Cardiac septum (tissue), 1 donor: Measurements from ENCODE around the gene RPL4. TPM values are rescaled to one million over a fixed set of nuclear protein-coding genes. Genes with fewer than 3 reads are reported as not detected.
"Not testable (repeated sequence)": the region's sequence is repeated elsewhere in the genome, so short reads cannot be mapped to it uniquely, and the experiment has no call there.

Source experiments
- DNase-seq: peaks from one replicate; pipeline ENCODE4 v3.0.0-alpha.2; 2020; ENCODE audit warnings: low spot score
- intact Hi-C: fragments of 100-400 bp; cut with DNase I; formaldehyde crosslinking; loops from one replicate; pipeline ENCODE4 v1.14.0; 2022
- microRNA-seq: library from miRNA; unstranded; fragments of <30 nt; microRNA quantifications from one replicate; pipeline ENCODE4 v1.2.0, GENCODE V29; 2020
- total RNA-seq: library from RNA; stranded (reverse); fragmentation: NEBNext Ultra II Directional; extraction: Animal tissue kit (Norgen Biotek cat#: 25700); gene quantifications from one replicate; pipeline ENCODE4 v1.2.1, GENCODE V29; 2021
- donor health status: DM: no; HTN: no; CAD: no.

Gene RPL4
- total RNA-seq, 1 donor from 2014 or later = 1,100 TPM

DNA sequence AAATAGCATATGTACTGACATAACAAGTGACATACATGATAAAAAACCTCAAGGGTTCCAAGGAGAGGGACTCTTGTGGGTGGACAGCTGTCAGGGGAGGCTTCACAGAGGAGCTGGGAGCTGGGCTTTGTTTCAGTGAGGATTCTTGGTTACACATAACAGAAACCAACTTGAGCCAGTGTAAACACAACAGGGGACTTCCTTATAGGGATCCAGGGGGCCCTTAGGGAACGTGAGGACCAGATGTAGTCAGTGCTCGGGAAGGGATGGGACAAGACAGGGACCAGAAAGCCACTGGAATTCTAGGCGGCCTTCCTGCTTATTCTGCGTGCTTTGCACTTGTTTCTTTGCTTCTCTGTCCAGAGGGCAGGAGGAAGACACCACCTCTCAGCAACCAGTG is 42.0 kb downstream of the RPL4 start:
- intact Hi-C loops = no loop called here
- DNase-seq = no peak

DNA sequence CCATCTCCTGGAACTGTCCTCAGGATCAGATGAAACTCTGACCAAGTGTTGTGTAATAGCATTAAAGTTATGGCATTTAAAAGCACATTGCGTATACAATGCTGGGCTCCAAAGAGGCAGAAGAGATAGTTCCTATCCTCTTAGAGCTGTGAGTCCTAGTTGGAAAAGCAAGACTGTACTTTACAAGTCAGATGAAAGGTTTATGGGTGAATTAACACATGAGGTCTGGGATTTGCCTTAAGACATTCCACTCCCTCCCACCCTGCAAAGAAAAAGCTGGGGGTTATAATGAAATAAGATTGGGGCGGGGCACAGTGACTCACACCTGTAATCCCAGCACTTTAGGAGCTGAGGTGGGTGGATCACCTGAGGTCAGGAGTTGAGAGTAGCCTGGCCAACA is 42.7 kb downstream of the RPL4 start:
- intact Hi-C loops = no loop called here
- no peak for DNase-seq

DNA sequence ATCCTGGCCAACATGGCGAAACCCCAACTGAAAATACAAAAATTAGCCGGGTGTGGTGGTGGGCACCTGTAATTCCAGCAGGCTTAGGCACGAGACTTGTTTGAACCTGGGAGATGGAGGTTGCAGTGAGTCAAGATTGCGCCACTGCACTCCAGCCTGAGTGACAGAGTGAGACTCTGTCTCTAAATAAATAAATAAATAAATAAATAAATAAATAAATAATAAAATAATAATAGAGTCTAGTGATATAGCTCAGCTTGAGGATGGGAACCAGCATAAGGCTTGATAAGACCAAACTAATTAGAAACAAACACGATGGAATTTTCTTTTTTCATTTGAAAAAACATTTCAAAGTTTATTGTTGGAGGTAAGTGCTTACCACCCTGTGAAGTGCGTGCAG is 43.4 kb downstream of the RPL4 start:
- intact Hi-C loops, DNase-seq: not testable (repeated sequence)

DNA sequence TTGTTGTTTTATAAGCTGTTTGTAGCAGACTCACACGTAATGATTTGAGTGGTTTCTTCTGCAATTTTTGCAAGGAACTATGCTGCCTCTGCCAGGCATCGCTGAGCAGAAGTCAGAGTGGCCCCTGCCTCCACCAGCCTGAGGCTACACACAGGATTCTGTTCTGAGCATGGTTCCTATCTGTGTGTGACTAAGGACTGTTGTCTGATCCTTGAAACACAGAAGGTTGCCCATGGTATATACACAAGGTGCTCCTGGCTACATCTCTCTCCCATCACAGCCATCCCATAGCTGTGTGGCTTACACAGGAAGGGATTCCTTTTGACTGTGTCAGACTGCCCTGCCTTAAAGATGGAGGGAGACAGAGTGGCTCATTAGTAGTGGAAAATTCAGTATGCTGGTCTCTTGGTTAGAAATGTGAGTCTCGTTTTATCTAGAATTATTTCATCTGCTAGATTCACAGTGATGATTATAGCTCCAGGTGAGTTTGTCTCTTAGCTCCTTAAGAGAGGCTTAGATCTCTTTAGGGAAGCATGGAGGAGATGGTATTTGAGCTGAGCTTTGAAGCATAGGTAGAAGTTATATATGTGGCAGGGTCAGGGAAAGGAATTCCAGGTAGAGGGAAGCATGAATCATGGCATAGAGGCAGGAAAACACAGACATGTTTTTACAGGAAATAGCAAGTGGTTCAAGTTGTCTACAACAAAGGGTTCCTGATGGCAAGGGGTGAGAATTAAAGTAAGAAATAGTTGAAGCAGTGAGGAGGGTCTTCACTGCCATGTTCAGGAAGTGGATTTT is 44.6 kb downstream of the RPL4 start:
- intact Hi-C loops = no loop called here
- DNase-seq = no peak

DNA sequence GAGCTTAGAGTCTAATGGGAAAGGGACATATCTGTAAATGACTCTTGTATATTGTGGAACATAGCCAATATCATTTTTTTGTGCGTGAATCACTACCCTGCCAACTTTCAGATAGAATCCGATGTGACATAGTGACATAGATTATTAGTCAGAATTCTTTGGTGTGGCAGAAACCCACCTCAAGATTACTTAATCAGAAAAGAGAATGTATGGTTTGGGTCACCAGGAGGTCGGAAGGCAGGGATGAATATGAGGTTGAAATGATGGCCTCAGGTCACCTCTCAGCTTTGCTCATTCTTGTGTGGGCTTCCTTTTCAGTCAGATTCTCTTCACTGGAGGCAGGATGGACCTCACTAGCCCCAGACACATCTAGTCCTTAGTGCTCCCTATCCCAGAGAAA is 48.4 kb downstream of the RPL4 start:
- no peak for DNase-seq
- intact Hi-C loops = no loop called here

DNA sequence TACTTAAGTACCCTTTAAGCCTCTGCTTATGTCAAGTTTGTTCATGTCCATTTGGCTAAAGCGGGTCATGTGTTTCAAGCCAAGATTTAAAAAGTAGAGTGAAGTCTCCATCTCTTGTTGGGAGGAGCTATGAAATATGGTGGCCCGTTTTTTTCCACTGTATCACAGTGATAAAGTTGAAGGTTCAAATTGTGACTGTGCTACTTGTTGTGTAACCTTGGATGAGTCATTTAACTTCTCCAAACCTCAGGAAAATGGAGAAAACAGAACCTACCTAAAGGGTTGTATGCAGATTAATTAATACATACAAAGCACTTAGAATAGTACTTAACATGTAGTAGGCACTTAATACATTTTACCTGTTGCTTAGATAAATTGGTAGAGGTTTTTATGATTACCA is 50.5 kb downstream of the RPL4 start:
- DNase-seq = no peak
- intact Hi-C loops = no loop called here

DNA sequence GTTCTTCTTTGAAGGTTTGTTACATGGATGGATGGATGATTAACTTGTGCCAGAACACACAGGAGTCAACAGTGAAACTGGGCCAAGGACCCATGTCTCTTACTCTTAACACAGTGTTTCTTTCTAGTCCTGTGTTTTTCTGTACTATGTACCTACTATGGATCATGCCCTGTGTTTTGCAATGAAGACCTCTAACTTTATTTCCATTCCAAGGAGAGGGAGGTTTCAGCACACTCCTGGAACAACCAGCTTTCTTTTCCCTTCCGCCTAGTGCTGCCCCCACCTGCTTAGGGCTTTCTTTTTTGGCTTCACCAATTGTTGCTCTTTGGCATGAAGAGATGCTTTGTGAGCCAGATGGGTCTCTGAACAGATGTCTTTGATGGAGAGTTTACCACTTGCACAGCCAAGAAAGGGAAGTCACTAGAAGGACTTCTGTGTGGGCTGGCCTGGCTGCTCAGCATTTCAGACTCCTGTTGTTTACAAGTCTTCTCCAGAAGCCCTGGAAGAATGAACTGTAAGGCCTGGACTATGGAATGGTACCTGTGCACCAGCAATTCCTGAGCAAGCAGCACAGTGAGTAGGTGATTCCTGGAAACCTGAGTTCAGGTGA is 51.6 kb downstream of the RPL4 start:
- intact Hi-C loops = no loop called here
- DNase-seq = no peak

DNA sequence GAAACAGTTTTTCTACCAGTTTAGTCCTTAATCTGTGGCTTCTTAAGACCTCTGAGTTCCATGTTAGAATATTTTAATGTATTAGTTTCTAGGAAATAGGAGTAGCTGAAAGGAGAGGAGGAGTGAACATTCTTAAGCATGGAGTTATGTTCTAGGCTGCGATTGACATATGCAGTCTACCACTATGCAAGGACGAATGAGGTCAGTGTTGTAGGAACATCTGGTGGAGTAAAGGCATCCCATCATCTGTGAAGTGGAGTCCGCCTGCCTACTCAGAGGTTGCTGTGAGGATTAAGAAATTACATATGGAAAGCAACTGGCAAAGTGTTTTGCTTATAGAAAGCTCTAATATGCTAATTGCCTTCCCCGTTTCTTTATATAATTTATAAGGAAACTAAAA is 52.2 kb downstream of the RPL4 start:
- DNase-seq = no peak
- intact Hi-C loops = no loop called here

Small RNAs within 50 kb of the gene (microRNA-seq; reads per million reads assigned to microRNA genes)
- gene MIR4512 = not detected

Other genes starting within 250 kb of the RPL4 start
- 30.9 TPM for gene DIS3L, start 211.3 kb downstream of the RPL4 start, total RNA-seq
- gene TIPIN, start 148.2 kb downstream of the RPL4 start, total RNA-seq = 4.3 TPM
- 38.7 TPM for gene MAP2K1, start 117.9 kb downstream of the RPL4 start, total RNA-seq
- 32.0 TPM for gene SNAPC5, start 7.1 kb downstream of the RPL4 start, total RNA-seq
- 3.7 TPM for gene ZWILCH, start 471 bp upstream of the RPL4 start, total RNA-seq
- gene LCTL, start 61.1 kb upstream of the RPL4 start, total RNA-seq = not detected
- gene SMAD6, start 197.4 kb upstream of the RPL4 start, total RNA-seq = 50.2 TPM